Activated CD8-positive, alpha-beta memory T cell treated with anti-CD3 and anti-CD28 coated beads for 4 hours (primary cell): ENCODE measurements around the gene R3HCC1L.

Experiments used
- DNase-seq, 2 donors: peaks; one replicate each; pipeline ENCODE4 v3.0.0-alpha.2; 2020; ENCODE audit warnings: low read depth in 2 of 2

The R3HCC1L gene

DNA sequence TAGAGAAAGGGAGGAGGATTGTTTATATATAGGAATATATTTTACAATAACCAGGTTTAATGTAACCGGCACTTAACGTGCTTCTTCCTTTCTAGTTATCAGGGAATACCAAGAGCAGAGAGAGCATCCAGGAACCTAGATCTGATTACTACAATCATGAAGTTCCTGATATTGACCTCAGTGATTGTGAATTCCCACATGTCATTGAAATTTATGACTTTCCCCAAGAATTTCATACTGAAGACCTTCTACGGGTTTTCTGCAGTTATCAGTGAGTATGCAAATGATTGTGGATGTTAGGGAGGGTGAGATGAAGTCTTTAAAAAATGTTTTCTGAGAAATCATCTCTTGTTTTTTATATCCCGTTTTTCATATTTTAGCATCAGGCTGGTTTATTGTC, 97.0 kb downstream of the R3HCC1L start:
- no peak for DNase-seq

DNA sequence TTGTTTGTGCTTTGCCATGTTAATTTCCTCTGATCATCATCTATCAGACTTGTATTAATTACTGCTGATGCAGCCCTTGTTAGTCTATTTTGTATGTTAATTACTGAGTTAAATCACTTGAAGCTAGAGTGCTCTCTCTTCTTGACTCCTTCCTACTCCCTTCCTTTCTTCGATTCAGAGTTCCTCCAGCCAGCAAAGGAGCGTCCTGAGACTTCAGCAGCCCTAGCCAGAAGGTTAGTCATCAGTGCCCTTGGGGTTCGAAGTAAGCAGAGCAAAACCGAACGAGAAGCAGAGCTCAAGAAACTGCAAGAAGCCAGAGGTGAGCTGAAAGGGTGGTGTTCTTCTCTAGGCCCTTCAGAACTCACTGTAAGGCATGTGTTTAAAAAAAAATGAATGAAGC, 101.4 kb downstream of the R3HCC1L start:
- DNase-seq, result no peak

DNA sequence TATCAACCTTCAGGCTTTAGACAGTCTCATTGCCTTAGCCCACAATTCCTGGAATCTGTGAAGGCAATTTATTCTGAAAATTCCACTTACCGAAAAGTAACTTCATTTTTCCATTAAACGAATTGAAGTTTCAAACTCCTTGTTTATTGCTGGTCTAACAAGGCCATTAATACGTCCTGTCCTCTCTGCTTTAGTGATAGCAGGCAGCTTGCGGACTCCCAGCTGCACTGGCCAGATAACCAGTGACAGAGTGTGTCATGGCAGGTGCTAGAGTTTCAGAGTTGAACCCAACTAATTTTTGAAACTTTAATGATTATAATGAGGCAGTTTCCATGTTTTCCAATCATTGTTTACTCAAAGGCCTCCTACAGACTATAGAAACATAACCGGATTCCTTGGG, 102.4 kb downstream of the R3HCC1L start:
- no peak for DNase-seq

DNA sequence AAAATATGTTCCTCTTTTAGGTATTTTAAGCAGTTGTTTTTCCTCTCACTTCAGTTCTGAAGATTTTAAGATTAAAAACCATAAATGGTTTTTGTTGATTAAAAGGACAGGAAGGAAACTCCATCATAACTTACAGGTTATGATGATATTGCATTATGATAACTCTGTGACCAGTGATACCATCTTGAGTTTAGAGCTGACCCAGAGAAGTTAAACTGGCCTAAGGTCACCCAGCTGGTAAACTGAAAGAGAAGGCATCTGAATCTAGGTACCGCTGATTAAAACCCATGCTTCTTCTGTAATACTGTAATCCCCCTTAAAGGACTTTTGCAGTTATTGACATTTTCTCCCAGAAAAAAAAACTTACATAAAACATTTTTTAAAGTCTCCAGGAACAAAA, 103.9 kb downstream of the R3HCC1L start:
- DNase-seq, result no peak

DNA sequence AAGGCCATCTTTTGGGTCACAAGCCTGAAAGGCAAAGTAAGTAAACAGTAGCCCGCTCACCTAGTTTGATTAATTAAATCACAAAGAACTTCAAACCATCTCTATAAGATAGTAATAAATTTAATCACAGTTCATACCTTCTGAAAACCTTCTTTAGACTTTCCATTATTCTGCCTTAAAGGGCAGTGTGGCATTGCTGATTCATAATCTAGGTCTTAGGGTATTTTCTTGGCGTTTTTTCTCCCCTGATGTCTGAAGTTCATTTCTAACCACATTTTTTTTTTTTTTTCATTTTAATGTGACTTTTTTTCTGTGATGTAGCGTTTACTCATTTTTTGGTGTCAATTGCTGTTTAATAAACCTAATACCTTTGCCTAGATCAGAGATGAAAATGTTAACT, 106.1 kb downstream of the R3HCC1L start:
- DNase-seq, result no peak

DNA sequence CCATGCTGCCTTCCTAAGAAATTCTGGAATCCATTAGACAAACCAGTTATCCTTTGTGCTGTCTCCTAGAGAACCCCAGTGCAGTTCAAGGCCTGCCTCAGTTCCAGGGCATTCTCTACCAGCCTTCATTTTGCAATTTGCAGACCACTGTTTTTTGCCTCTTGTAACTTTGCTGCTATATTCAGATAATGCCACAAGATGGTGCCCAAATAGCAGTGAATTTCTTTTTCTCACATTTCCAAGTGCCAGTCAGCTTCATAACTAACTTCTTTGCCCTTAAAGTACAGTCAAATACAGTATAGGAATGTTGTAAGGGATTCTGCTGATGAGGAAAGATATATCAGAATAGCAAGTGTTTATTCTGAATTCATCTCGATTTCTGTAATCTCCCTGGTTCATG, 108.4 kb downstream of the R3HCC1L start:
- DNase-seq, result no peak

DNA sequence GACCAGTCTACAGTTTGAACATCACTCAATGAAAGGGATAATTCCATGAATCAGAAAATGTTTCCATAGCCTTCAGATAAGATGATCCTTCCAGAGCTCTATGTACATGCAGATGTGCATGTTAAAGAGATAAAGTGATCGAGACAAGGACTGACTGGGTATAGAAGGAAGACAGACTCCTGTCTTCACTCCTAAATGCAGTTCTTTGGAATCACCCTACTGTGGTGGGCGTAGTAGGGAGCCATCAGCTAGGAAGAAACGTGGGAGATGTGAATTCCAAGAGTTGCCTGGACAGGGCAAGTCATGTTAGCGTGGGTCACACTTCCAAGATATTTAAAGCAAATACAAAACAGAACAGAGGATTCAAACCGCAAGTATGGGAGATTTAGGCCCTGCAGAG, 109.7 kb downstream of the R3HCC1L start:
- no peak for DNase-seq

DNA sequence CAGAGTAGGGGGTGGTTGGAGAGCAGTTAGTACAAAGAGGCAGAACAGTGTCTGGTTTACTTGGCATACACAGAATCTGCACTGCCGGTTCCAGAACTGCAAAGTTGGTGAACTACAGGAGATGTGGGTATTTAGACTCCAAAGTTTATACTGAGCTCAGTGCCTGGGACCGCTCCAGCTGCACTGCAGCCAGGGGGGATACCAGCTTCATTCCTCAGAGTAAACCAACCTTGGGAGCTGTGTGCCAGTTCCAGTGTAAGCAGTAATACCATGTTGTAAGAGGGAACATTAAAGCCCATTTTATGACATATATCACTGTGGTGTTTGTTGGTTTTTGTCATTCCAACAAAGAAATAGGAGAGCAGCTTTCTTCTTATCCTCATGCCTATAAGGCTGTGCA, 110.1 kb downstream of the R3HCC1L start:
- DNase-seq, result no peak

DNA sequence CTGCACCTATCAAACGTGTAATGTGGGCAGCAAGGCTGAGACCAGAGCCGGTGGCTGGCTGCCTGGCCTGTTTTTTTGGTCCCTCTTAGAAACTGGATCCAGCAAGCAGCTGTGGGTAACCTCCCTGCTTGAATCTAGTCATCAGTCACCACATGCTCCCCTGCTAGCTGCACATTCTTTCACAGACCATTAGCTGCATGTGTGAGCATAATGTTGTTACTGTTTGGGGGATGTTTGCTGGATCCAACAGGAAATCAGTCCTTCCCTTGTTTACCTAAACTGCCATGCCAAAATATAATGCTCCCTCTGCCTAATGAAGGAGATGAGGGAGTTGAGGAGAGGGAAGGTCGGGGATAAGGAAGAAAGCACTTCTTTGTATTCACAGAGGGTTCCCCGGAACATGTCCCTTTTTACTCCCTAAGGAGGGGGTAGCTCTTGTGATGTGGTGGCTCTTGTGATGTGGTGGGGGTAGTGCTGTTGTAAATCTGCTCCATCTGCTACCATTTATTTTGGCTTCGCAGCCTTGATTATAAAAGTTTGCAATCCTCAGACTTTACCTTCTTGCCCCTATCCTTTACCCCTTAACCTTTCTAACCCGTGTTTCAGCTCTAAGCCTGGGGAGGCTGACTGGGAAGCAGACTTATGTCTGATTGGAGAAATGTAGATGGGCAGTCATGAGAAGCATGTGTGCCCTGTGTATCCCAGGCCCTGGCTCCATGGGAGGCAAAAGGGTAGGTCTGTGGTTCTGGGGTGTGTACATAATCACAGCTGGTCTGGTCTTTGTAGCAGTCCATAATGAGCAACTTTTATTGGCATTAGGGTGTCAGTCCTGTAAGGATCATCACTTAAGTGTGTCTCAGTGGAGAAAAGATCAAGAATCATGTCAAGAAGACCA, 112.7 kb downstream of the R3HCC1L start:
- DNase-seq, result no peak

DNA sequence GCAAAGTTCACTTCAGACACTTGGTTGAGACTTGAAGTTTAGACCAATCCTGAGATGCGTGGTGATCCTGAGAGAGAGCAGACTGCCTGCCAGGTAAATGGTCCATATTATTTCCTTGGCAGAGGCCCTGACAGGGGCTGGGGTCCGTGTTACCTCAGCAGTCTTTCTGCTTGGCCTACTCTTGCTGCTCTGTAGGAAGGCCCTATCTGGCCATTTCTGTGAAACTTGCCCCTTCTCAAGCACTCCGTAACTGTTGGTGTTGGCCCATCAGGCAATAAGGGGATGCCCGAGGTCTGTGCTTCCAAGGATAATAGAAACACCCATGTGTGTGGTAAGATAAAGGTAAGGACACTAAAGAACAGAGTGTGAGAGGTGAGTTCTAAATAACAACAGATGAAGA, 113.6 kb downstream of the R3HCC1L start:
- no peak for DNase-seq

DNA sequence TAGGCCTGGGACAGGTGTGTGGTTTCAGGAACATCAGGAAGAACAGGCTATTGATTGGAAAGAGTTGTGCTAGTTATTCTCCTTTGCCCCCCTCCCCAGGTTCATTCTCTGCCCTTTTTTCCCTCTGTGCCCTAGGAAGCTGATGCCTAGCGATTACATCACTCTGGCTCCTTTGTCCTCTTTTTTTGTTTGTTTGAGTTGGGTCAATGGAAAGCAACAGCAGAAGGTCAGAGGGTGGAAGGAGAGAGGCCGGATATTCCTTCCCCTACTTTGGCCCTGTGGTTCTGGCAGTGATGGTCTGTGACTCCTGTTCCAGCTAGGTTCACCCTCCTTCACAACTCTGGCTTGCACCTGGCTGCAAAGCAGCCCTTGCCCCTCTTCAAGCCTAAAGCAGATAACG, 114.7 kb downstream of the R3HCC1L start:
- DNase-seq, result no peak

DNA sequence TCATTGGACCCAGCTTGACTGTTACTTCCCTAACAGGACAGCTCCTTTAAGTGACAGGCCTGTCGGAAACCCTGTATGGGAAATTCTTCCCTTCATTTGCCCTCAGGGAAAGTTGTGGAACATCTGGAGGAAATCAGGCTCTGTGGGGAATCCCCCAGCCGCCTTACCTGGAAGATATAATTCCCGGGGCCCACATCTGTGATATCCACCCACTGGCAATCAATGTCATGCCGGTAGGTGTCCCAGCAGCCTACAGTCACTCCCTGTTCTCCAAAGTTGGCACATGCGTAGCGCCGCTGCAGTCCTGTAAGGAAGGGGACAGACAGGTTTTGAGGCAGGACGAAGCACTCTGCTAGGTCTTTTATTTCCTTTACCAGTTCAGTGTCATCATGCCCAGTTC, 116.9 kb downstream of the R3HCC1L start:
- DNase-seq, result no peak

DNA sequence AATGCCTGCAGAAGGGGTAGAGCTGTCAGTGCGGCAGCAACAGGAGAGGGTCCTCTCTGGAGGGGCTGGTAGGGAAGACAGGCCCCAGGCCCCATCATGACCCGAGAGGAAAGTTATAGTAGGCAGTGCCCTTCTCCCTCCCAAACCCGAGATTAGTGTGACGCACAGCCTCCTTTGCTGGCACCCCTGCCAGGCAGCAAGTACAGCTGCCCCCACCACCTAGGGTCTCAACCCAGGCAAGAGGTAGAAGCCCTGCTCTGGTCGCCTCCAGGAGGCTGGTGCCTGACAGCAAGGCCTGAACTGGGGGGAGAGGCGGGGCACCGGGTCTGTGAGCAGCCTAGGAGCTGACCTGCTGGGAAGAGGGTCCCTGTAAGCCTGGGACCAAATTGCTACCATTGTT, 118.0 kb downstream of the R3HCC1L start:
- DNase-seq, result no peak

DNA sequence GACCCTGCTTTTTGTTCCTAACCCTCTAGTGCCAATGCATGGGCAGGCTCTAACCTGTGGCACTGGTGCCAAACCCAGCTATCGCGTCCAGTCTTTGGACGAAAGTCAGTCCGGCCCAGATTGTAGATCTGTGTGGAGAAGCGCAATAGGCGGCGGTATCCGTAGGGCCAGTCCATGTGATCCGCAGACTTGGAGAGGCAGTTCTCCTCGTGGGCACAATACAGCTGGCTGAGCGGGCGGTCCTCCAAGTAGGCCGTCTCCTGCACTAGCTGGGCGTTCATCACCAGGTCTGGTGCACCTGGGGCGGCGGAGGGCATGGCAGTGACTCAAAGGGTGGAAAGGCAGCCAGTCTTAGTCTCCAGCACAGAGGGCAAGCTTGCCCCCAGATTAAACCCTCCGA, 119.0 kb downstream of the R3HCC1L start:
- DNase-seq, result no peak

DNA sequence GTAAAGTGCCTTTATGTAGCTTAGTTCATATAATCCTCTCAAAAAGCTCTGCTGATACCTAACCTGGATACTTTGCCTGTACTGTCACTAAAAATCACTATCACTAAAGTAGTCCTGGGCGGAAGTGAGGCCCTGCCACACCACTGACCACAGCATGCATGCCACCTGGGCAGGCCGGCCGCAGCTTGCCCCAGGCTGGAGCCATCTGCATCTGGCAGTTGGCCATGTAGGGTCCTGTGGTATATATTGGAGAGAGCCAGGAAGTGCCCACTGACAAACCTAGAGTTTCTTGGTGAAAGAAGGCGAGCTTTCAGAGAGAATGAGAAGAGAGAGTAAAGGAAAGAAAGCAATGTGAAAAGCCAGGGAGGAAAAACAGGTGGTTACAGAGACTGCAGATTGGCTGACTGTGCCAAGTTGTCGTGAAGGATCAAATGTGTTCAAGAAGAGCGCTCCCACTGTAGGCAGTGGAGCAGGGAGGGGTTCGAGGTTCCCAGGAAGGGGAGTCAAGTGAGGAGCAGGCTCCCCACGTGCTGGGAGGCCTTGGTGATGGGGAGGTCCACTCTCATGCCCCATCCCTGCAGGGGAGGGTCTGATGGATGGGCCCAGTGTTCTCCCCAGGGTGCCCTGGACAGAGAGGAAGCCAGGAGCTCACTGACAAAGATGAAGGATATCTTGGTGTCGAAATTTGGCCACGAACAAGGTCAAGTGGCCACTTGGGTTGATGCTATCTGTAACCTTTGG, 119.9 kb downstream of the R3HCC1L start:
- DNase-seq, result no peak

DNA sequence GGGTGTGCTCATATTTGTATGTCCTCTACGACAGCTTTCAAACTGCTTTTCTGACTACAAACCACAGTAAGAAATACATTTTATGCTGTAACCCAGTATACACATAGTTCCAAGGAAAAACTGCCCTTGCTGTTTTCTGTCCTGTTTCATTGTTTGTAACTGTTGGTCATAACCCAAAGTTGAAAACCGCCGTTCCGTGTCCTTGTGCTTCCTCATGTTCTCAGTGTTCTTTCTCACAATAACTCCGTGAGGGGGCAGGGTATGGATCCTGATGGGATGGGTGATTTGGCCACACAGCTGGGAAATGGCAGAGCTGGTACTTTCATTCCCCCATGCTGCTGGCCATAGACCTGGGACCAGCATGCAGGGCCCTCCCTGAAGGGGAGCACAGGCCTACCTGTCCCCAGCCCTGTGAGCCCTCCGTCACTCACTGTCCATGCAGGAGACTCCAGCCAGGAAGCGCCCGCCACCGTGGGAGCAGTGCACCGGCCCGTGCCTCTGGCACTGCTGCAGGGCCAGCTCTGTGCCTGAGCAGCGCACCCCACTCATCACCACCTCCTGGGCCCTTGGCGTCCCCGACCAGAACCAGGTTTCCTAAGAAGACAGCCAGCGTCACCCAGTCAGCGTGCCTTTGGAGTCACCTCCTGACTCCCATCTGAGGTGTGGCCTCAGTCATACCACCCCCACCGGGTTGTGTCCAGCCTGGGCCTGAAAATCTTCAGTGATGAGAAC, 120.9 kb downstream of the R3HCC1L start:
- no peak for DNase-seq

DNA sequence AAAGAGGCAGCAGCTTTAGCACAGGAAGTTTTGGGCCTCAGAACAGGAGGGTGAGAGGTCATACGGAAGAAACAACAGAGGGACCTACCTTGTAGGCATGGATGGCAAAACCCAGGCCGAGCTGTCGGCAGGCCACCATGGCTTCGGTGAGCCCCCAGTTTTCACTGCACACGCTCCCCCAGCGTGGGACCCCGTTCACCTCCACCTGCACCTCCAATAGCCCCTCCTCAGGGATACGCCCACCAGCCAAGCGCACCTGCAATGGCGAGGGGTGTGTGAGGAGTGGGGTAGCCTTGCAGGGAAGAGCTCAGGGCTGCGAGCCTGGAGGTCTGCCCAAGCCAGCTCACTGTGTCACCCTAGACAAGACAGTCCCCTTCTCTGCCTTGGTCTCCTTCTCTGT, 122.2 kb downstream of the R3HCC1L start:
- no peak for DNase-seq

DNA sequence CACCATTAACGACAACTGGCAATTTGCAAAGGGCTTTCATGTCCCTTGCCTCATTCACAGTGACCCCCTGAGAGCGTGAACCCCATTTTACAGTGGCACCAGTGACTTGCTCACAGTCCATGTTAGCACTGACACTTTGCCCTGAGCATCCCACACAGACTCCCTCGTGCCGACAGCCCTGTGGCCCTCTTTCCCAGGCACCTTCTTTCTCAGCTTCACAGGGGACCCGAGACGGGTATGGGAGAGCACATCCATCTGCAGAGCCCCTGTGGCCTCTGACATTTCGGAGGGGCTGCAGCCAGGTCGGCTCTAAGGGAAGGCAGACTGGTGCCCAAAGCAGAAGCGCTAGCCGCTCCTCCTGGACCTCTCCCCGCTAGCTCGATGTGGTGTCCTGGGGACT, 122.7 kb downstream of the R3HCC1L start:
- DNase-seq, result no peak

DNA sequence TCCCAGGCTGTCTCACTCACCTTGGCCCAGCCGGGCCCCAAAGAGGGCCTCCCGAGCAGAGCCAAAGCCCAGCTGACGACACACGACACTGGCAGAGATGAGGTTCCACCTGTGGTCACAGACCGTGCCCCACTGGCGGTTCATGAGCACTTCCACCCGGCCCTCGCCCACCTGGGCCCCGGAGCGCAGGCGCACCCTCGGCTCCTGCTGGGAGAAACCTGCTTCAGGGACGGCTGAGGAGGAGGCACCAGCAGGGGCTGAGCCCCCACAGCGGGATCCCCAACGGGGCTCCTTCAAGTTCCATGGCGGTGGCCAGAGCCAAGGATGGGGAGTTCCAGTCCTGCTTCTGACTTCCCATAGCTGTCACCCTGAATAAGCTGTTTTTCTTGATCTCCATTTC, 123.5 kb downstream of the R3HCC1L start:
- DNase-seq, result no peak

DNA sequence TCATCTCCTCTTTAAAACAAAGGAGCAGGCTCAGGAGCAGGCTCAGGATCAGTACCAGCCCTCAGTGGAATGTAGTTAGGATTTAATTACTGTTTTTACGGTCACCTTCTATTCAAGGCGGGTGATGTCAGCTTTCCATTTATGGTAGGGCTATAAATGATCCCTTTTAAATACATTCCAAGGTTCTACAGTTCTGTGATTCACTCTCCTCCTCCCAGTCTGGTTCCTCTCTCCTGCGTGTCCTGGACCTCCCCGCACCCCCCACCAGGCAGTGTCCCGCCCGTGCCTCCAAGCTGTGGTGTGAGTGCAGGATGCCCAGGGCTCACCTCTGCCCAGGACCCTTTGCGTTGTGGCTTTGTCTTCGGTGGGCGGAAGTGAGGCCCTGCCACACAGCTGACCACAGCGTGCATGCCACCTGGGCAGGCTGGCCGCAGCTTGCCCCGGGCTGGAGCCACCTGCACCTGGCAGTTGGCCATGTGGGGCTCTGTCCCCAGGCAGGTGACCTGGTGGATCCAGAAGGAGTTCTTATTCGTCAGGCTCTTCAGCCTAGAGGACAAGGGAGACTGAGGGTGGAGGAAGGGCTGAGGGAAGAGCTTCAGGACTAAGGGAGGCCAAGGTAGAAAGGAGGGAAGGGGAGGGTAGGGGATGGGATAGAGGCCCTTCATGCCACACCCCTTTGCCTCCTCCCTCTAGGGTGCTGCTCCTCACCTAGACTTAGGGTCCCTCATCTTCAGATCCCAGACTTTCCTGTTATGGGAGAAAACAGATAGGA, 124.4 kb downstream of the R3HCC1L start:
- no peak for DNase-seq

DNA sequence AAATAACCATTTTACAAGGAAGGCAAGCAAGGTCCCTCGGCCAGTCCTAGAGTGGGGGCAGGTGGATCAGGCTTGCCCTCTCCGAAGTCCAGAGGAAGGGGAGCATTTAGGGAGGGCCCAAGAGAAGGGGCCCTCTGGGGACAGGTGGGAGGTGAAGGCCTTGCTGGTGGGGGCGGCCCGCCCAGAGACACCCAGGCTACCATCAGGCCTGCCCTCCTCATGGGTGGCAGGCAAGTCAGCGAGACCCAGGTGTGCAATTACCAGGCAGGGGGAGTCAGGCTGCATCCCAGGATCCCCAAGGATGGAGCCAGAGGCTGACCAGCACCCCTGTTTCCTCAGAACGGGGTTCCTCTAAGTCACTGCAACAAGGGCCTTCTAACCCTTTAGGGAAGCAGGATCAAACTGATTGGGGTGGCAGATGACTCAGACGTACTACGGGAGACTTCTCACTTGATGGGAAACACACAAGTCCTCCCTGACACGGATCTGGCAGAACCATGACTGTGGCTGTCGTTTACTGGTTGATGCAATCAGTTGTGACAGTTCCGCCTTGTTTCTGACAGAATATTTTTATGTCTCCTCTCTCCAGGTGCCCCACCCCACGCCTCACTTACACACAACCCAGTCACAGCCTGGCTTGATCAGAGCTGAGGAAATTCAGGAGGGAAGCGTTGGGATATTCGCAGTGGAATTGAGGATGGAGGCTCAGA, 125.3 kb downstream of the R3HCC1L start:
- DNase-seq, result no peak
